ENCODE results near the gene TEDC2. TPM values are rescaled to one million over a fixed set of nuclear protein-coding genes. Genes with fewer than 3 reads are reported as not detected.
A peak's percentile ranks its signal among the peaks of the same experiment; 100 is the strongest.

Gene TEDC2
- total and polyA plus RNA-seq, 9 of the 15 experiments (the other 6 are each of a cell fraction or from before 2014, with no cell fraction given), result 0.75 to 57.0 (median 17.6) TPM

GRCh38 chr16:2459647-2460390 is at the start of gene TEDC2 (continued):
- TF ChIP-seq ZBTB5 (IDR thresholded peaks at IDR 0.05) (no peak), ARID3A (IDR thresholded peaks at IDR 0.05; ENCODE audit: borderline replicate concordance, low read depth, low read length) (no peak), MAFF (IDR thresholded peaks at IDR 0.05; ENCODE audit: low read length) (no peak), CREBBP (IDR thresholded peaks at IDR 0.05; ENCODE audit: low read depth, low read length) (no peak), TSHZ1 (CRISPR knock-in tag; IDR thresholded peaks at IDR 0.05) (no peak), NR0B1 (IDR thresholded peaks at IDR 0.05; ENCODE audit: partially characterized antibody) (no peak), ZNF217 (CRISPR knock-in tag; IDR thresholded peaks at IDR 0.05) (no peak), POLR2A (conservative IDR thresholded peaks at IDR 0.05) (peak; percentile 67), POLR2G (IDR thresholded peaks at IDR 0.05; ENCODE audit: low read depth, low read length) (peak; percentile 88), HDAC6 (IDR thresholded peaks at IDR 0.05; ENCODE audit: low read depth, low read length) (no peak), TRIM24 (IDR thresholded peaks at IDR 0.05) (no peak; a peak in 1 of 4 replicates), NFATC3 (IDR thresholded peaks at IDR 0.05) (no peak), TEAD1 (CRISPR knock-in tag; IDR thresholded peaks at IDR 0.05) (peak in 1 of 2 experiments; percentile 50; a peak in 1 of 4 replicates), RUNX1 (IDR thresholded peaks at IDR 0.05; ENCODE audit: low read depth) (no peak), MECOM (CRISPR knock-in tag; IDR thresholded peaks at IDR 0.05) (no peak), CEBPG (CRISPR knock-in tag; IDR thresholded peaks at IDR 0.05) (no peak), CEBPG (tag; conservative IDR thresholded peaks at IDR 0.05 in 1 of 2, IDR thresholded peaks at IDR 0.05 in 1 of 2) (no peak), ZNF133 (CRISPR knock-in tag; IDR thresholded peaks at IDR 0.05) (no peak), RBBP5 (IDR thresholded peaks at IDR 0.05; ENCODE audit: borderline replicate concordance, insufficient read depth, low read length, poor library complexity, severe bottlenecking) (peak; percentile 47), DPF2 (IDR thresholded peaks at IDR 0.05) (0 out of 2 replicates have a peak, but pooled peaks have one; percentile 33), PHB (CRISPR knock-in tag; IDR thresholded peaks at IDR 0.05) (no peak)

Measured in K562 (cell line).